Thymus (tissue), 11 donors: ENCODE data around the gene FAXDC2. TPM values are rescaled to one million over a fixed set of nuclear protein-coding genes. Genes with fewer than 3 reads are reported as not detected.
A peak's percentile ranks its signal among the peaks of the same experiment; 100 is the strongest.
"Not testable (repeated sequence)": the region's sequence is repeated elsewhere in the genome, so short reads cannot be mapped to it uniquely, and the experiment has no call there.

Source experiments
- DNase-seq, 9 donors: peaks; one replicate each; pipeline ENCODE4 v3.0.0-alpha.2; 2013; ENCODE audit warnings: low spot score in 9 of 9, low read depth in 6 of 9, missing footprints in 1 of 9
- H3K27ac ChIP-seq, 2 donors: one replicate each; pipeline ENCODE4 v1.5.1; 2013; ENCODE audit warnings: control low read depth in 1 of 2, low read depth in 1 of 2, low read length in 1 of 2, mild to moderate bottlenecking in 1 of 2, moderate library complexity in 1 of 2
- H3K27me3 ChIP-seq, 2 donors: one replicate each; pipeline ENCODE4 v1.5.1; 2013; ENCODE audit warnings: low read length in 1 of 2; ENCODE audit not compliant: control insufficient read depth in 2 of 2, insufficient read depth in 1 of 2
- H3K36me3 ChIP-seq, 2 donors: one replicate each; pipeline ENCODE4 v1.5.1; 2013; ENCODE audit warnings: low read length in 1 of 2, mild to moderate bottlenecking in 1 of 2, moderate library complexity in 1 of 2; ENCODE audit not compliant: control insufficient read depth in 2 of 2, insufficient read depth in 2 of 2
- H3K4me1 ChIP-seq, 2 donors: one replicate each; pipeline ENCODE4 v1.5.1; 2013; ENCODE audit warnings: low read length in 2 of 2; ENCODE audit not compliant: control insufficient read depth in 2 of 2, insufficient read depth in 2 of 2
- H3K4me3 ChIP-seq, 2 donors: one replicate each; pipeline ENCODE4 v1.5.1; 2013; ENCODE audit warnings: low read length in 2 of 2, control low read depth in 1 of 2, mild to moderate bottlenecking in 1 of 2
- H3K9me3 ChIP-seq, 2 donors: one replicate each; pipeline ENCODE4 v1.5.1; 2013; ENCODE audit warnings: low read length in 1 of 2, mild to moderate bottlenecking in 1 of 2; ENCODE audit not compliant: control insufficient read depth in 2 of 2, insufficient read depth in 1 of 2
- WGBS: extraction: QIAGEN DNeasy Blood & Tissue Kit; methylation state at CpG from one replicate; pipeline ENCODE4 v1.1.7; 2013; 5-methylcytosine and 5-hydroxymethylcytosine counted together
- polyA plus RNA-seq: library from polyadenylated mRNA; stranded (reverse); fragments of 200-250 nt; gene quantifications from one replicate; pipeline ENCODE4 v1.2.3, GENCODE V29; 2013
- total RNA-seq: library from RNA; stranded (reverse); fragments of 120-200 nt; gene quantifications from one replicate; pipeline ENCODE4 v1.2.4, GENCODE V29; 2013
- donor health status: healthy.

The FAXDC2 gene
- total and polyA plus RNA-seq, 2 donors, result 2.9 to 17.6 TPM

DNA sequence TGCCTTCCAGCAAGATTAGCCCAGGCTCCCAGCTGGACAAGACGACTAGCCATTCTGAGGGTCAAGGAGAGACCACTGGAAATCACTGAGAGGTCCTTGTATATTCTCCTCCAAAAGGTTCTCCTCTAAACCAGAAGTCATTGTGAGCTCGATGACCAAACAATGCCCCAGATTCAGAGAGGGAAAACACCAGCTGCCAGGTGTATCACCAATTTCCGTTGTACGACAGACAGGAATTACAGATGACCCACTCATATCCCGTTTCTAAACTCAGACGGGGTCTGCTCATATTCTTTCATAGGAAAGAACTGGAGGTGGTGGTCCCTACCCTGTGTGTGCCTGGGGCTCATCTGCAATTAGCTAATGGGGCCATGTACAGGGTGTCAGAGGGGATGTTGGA is 14.2 kb downstream of the FAXDC2 start:
- no peak overlapping the region for H3K27ac ChIP-seq
- H3K4me1 ChIP-seq, result no peaks in the 10 kb centered on the region
- no peak overlapping the region for H3K4me3 ChIP-seq
- 96% methylated on average over 6 of the region's 6 CpGs for WGBS
- no peaks in the 10 kb centered on the region for H3K27me3 ChIP-seq
- no peaks in the 10 kb centered on the region for H3K36me3 ChIP-seq
- DNase-seq, result no peak
- no peaks in the 10 kb centered on the region for H3K9me3 ChIP-seq

DNA sequence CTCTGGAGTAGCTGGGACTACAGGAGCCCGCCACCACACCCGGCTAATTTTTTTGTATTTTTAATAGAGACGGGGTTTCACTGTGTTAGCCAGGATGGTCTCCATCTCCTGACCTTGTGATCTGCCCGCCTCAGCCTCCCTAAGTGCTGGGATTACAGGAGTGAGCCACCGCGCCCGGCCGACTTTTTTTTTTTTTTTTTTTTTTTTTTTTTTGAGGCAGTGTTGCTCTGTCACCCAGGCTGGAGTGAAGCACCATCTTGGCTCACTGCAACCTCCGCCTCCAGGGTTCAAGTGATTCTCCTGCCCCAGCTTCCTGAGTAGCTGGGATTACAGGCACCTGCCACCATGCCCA is 14.7 kb downstream of the FAXDC2 start:
- H3K36me3 ChIP-seq, DNase-seq, H3K9me3 ChIP-seq, H3K27me3 ChIP-seq, H3K4me1 ChIP-seq, H3K4me3 ChIP-seq, H3K27ac ChIP-seq: not testable (repeated sequence)
- 98% methylated on average over 9 of the region's 9 CpGs for WGBS

DNA sequence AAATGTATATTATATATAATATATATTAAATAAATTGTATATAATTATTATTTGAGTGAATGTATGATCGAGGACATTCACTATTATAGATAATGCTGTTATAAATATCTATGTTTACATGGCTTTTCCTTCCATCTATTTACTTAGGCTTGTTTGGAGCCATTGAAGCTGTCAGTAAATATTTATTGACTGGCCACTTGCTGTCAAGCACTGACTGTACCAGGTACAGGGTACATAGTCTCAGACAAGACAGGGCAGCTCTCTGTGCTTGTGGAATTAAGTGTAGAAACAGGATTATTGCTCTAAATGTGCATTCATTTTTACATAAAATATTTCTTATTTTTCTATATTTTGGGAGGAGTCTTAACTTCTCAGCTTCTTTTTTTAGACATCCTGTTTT is 16.4 kb downstream of the FAXDC2 start:
- no peak for DNase-seq
- WGBS, result 95% methylated on average over 1 of the region's 1 CpG
- Histone ChIP-seq H3K9me3 (no peaks in the 10 kb centered on the region), H3K27me3 (no peaks in the 10 kb centered on the region), H3K4me3 (no peak overlapping the region), H3K36me3 (peaks cover 0 to 8% of the 10 kb centered on the region in 2 donors), H3K27ac (no peak overlapping the region), H3K4me1 (peaks cover 0 to 12% of the 10 kb centered on the region in 2 donors)

DNA sequence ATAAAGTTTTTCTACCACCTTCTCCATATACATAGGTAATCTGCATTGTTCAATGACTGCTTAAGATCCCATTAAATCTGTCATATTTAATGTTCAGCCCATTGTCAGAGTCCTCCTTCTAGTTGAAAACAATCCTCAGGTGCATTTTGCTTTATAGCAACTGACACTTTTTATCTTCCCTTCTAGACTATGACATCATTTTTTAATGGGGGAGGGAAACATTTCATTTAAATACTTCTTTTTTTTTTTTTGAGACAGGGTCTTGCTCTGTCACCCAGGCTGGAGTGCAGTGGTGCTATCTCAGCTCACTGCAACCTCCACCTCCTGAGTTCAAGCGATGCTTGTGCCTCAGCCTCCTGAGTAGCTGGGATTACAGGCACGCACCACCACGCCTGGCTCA is 17.6 kb downstream of the FAXDC2 start:
- not testable (repeated sequence) for H3K4me3 ChIP-seq, H3K27me3 ChIP-seq, H3K9me3 ChIP-seq, DNase-seq, H3K27ac ChIP-seq
- Histone ChIP-seq H3K36me3 (peaks cover 0 to 12% of the 10 kb centered on the region in 2 donors), H3K4me1 (peaks cover 0 to 12% of the 10 kb centered on the region in 2 donors)
- 99% methylated on average over 3 of the region's 3 CpGs for WGBS

DNA sequence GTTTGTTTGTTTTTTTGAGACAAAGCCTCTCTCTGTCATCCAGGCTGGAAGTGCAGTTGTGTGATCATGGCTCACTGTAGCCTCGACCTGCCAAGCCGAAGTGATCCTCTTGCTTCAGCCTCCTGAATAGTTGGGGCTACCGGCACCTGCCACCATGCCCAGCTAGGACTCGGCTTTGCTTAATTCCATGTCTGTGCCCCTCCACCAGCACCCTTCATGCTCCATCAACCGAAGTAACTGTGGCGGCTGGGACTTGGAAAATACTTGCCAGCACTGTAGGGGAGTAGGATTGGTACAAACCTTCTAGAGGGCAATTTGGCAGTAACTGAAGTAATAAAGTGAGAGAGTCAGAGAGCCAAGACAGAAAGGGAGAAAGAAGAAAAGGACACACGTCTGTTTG is 19.0 kb downstream of the FAXDC2 start:
- DNase-seq, result no peak
- H3K36me3 ChIP-seq, result peaks cover 0 to 12% of the 10 kb centered on the region in 2 donors
- no peak overlapping the region for H3K4me3 ChIP-seq
- H3K27me3 ChIP-seq, result no peaks in the 10 kb centered on the region
- WGBS, result 97% methylated on average over 7 of the region's 7 CpGs
- H3K4me1 ChIP-seq, result peaks cover 0 to 12% of the 10 kb centered on the region in 2 donors
- no peaks in the 10 kb centered on the region for H3K9me3 ChIP-seq
- no peak overlapping the region for H3K27ac ChIP-seq

DNA sequence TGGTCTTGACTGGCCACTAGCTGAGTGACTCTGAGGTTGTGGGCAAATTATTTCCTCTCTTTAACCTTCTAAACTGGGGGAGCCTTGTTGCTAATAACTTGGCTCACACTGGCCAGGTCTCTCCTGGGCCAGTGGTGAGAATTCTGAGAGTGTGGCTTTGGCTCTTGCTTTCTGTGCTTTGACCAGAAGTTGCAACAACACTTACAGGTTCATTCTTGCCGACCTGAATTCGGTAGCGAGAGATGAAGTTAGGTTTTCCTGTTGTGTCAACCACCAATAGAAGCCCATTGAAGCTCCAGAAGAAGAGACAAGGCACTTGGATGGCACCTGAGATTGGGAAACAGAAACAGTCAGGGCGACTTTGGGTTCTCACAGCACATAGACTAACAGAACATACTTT is 19.8 kb downstream of the FAXDC2 start:
- WGBS, result over 99% methylated on average over 4 of the region's 4 CpGs
- Histone ChIP-seq H3K36me3 (peaks cover 0 to 16% of the 10 kb centered on the region in 2 donors), H3K9me3 (no peaks in the 10 kb centered on the region), H3K27ac (no peak overlapping the region), H3K4me3 (no peak overlapping the region), H3K27me3 (no peaks in the 10 kb centered on the region), H3K4me1 (peaks cover 0 to 12% of the 10 kb centered on the region in 2 donors)
- no peak for DNase-seq

DNA sequence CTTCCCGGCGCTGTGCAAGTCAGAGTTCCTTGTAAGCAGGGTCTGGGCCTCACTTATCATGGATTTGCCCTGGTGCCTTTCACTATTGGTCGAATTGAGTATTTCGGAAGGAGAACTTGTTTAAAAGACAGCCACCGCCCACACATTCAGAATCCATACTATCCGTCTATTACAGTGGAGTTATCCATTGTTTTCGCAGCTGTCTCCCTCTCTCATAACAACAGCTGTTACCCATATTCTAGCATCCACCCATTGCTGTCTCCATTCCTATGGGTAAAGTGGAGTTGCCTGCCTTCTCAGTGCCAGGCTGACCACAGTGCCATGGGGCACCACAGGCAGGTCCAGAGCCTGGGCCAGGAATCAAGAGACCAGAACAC is 20.2 kb downstream of the FAXDC2 start:
- whole genome bisulfite sequencing, result 97% methylated on average over 7 of the region's 7 CpGs
- Histone ChIP-seq H3K9me3 (no peaks in the 10 kb centered on the region), H3K4me1 (peaks cover 0 to 12% of the 10 kb centered on the region in 2 donors), H3K36me3 (peaks cover 0 to 16% of the 10 kb centered on the region in 2 donors), H3K27ac (peak overlapping the region in 1 of 2 donors; percentile 19), H3K27me3 (no peaks in the 10 kb centered on the region), H3K4me3 (no peak overlapping the region)
- no peak for DNase-seq

DNA sequence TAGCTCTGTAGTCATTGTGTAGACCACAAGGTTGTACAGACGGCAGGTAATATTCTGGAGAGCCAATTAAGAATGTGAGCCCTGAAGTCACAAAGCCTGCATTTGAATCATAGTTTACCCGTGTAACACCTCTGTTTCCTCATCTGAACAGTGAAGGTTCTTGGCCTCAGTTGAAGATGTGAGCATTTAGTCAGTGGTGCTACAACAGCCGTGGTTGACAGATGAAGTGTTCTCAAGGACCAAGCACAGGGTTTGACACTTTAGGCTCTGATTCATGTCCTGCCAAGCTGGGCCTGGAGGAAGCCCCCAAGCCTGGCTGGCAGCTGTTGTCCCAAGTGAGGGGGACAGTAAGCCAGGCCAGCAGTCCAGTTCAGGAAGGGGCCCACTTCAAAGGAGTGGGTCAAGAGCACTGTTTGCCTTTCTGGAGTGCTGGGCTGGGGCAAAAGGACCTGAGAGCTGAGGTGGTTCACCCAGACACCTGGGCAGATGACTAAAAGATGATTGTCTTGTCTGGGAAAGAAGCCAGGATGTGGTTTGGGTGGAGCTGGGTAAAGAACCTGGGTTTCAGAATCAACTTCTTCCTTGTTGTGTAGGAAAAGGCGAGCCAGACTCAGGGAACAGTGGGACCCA is 20.7 kb downstream of the FAXDC2 start:
- Histone ChIP-seq H3K4me3 (no peak overlapping the region), H3K36me3 (peaks cover 0 to 16% of the 10 kb centered on the region in 2 donors)

DNA sequence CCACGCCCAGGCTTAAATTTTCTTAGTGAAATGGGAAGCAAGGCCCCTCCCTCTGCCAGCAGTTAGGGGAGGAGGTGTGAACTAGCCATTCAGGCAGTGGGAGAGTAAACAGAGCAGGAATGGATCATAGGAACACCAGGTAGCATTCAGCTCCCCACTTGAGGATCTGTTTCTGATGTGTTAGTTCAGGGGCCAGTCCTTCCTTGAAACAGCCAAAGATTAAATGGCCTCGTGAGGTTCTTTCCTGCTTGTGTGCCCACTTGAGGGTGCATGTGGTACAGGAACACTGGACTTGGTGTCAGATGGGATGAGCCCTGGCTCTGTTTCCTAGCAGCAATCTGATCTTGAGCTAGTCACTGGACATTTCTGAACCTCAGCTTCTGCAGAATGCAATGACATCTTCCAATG is 21.2 kb downstream of the FAXDC2 start:
- peaks cover 0 to 19% of the 10 kb centered on the region in 2 donors for H3K36me3 ChIP-seq
- H3K4me3 ChIP-seq, result no peak overlapping the region
- H3K4me1 ChIP-seq, result peaks cover 0 to 12% of the 10 kb centered on the region in 2 donors
- H3K27ac ChIP-seq, result no peak overlapping the region
- H3K9me3 ChIP-seq, result no peaks in the 10 kb centered on the region
- H3K27me3 ChIP-seq, result no peaks in the 10 kb centered on the region
- no peak for DNase-seq
- WGBS, result 98% methylated on average over 2 of the region's 2 CpGs

More for the DNA sequence above, 20.7 kb downstream of the FAXDC2 start:
- DNase-seq, result peak in 2 of 9 donors; percentile 16 to 37
- no peak overlapping the region for H3K27ac ChIP-seq
- no peaks in the 10 kb centered on the region for H3K9me3 ChIP-seq
- no peaks in the 10 kb centered on the region for H3K27me3 ChIP-seq
- H3K4me1 ChIP-seq, result peaks cover 0 to 12% of the 10 kb centered on the region in 2 donors
- 82% methylated on average over 4 of the region's 4 CpGs for WGBS
